ENCODE data around the gene FGFR4. TPM values are rescaled to one million over a fixed set of nuclear protein-coding genes. Genes with fewer than 3 reads are reported as not detected.

Gene FGFR4
- total RNA-seq, 4 donors from 2014 or later, result 15.3 to 86.2 (median 22.2) TPM

DNA sequence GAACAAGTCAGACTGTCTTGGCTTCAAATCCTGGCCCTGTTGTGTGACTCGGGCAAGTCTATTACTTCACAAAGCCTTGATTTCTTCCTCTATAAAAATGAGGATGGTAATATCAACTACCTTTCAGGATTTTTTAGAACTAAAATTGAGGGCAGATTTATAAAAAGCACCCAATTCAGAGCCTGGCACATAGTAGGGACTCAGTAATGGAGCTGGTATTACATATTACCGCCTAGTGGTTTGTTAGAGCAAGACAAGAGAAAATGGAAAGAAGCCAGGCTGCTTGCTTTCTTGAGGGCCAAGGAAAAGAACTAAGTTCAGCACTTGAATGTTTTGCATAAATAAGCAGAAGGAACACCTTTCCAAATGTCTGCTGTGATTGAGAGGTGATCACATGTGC is 44.8 kb upstream of the FGFR4 start:
- Histone ChIP-seq H3K36me3 (peaks cover 0 to 9% (median 3%) of the 10 kb centered on the region in 4 donors), H3K4me3 (no peak overlapping the region), H3K9me3 (no peaks in the 10 kb centered on the region), H3K27me3 (no peaks in the 10 kb centered on the region), H3K4me1 (peaks cover 0 to 4% (median 0%) of the 10 kb centered on the region in 4 donors), H3K27ac (no peak overlapping the region)
- 98 to 100% methylated on average over 1 to 2 of the region's 2 CpGs for WGBS, 2 donors (ENCODE audit: low coverage in 1 of 2)
- TF ChIP-seq EP300 (IDR thresholded peaks at IDR 0.05; ENCODE audit: low read depth) (no peak), POLR2AphosphoS5 (IDR thresholded peaks at IDR 0.05) (no peak), POLR2A (IDR thresholded peaks at IDR 0.05) (no peak)
- TF ChIP-seq, protein P1, sequence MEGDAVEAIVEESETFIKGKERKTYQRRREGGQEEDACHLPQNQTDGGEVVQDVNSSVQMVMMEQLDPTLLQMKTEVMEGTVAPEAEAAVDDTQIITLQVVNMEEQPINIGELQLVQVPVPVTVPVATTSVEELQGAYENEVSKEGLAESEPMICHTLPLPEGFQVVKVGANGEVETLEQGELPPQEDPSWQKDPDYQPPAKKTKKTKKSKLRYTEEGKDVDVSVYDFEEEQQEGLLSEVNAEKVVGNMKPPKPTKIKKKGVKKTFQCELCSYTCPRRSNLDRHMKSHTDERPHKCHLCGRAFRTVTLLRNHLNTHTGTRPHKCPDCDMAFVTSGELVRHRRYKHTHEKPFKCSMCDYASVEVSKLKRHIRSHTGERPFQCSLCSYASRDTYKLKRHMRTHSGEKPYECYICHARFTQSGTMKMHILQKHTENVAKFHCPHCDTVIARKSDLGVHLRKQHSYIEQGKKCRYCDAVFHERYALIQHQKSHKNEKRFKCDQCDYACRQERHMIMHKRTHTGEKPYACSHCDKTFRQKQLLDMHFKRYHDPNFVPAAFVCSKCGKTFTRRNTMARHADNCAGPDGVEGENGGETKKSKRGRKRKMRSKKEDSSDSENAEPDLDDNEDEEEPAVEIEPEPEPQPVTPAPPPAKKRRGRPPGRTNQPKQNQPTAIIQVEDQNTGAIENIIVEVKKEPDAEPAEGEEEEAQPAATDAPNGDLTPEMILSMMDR (IDR thresholded peaks at IDR 0.05), result no peak
- no peak for DNase-seq
- intact Hi-C loops (cut with DNase I; ENCODE audit: low total_unique reads) (no loop called here), in situ Hi-C loops (cut with MboI; ENCODE audit: low pct_ligation_motif_present in 1 of 4, low pct_unique_long_range_greater_than_20kb in 1 of 4, low sequenced_read_pairs in 3 of 4) (no loop called here)

DNA sequence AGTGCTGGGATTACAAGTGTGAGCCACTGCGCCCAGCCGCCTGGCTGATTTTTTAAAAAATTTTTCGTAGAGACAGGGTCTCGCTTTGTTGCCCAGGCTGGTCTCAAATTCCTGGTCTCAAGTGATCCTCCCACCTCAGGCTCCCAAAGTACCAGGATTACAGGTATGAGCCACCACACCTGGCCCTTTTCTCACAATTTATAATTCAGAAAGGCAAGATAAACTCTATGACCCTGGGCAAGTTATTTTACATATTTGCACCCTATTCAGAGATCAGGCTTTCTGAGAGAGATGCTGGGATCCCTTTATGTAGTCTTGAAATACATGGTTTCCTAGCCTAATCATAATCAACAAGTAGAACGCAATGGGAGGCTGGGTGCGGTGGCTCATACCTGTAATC is 43.6 kb upstream of the FGFR4 start:
- Histone ChIP-seq H3K36me3 (peaks cover 0 to 9% (median 3%) of the 10 kb centered on the region in 4 donors), H3K9me3 (no peaks in the 10 kb centered on the region), H3K4me3 (no peak overlapping the region), H3K27me3 (no peaks in the 10 kb centered on the region), H3K27ac (no peak overlapping the region), H3K4me1 (peaks cover 0 to 4% (median 0%) of the 10 kb centered on the region in 4 donors)
- intact Hi-C loops (cut with DNase I; ENCODE audit: low total_unique reads) (no loop called here), in situ Hi-C loops (cut with MboI; ENCODE audit: low pct_ligation_motif_present in 1 of 4, low pct_unique_long_range_greater_than_20kb in 1 of 4, low sequenced_read_pairs in 3 of 4) (no loop called here)
- WGBS, 2 donors (ENCODE audit: low coverage in 1 of 2), result 95 to 100% methylated on average over 4 to 6 of the region's 6 CpGs
- no peak for DNase-seq
- TF ChIP-seq POLR2A (IDR thresholded peaks at IDR 0.05) (no peak), EP300 (IDR thresholded peaks at IDR 0.05; ENCODE audit: low read depth) (no peak), POLR2AphosphoS5 (IDR thresholded peaks at IDR 0.05) (no peak)
- TF ChIP-seq, protein P1 (IDR thresholded peaks at IDR 0.05), result no peak

DNA sequence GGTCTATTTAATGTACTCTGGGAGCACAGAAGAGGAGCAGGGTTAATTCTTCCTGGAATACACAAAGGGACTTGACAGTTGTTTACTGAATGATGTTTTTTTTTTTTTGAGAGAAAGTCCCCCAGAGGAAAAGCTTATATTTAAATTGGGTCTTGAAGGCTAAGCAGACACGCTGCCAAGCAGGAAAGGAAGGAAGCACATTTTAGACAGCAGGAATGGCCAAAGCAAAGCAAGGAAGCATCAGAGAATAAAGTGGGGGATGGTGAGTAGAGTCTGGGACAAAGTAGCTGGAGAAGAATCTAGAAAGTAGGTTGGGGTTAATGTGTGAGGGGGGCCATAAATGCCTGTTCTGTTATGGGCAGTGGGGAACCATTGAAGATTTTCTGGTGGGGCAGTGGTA is 42.8 kb upstream of the FGFR4 start:
- no peaks in the 10 kb centered on the region for H3K9me3 ChIP-seq
- H3K4me3 ChIP-seq, result no peak overlapping the region
- no peak for DNase-seq
- H3K36me3 ChIP-seq, result peaks cover 0 to 9% (median 3%) of the 10 kb centered on the region in 4 donors
- 89 to 90% methylated on average over 1 of the region's 1 CpG for WGBS, 2 donors (ENCODE audit: low coverage in 1 of 2)
- intact Hi-C loops (cut with DNase I; ENCODE audit: low total_unique reads) (no loop called here), in situ Hi-C loops (cut with MboI; ENCODE audit: low pct_ligation_motif_present in 1 of 4, low pct_unique_long_range_greater_than_20kb in 1 of 4, low sequenced_read_pairs in 3 of 4) (no loop called here)
- H3K27ac ChIP-seq, result no peak overlapping the region
- no peaks in the 10 kb centered on the region for H3K27me3 ChIP-seq
- peaks cover 0 to 4% (median 0%) of the 10 kb centered on the region in 4 donors for H3K4me1 ChIP-seq
- TF ChIP-seq POLR2AphosphoS5 (IDR thresholded peaks at IDR 0.05), result no peak
- TF ChIP-seq, protein P1 (IDR thresholded peaks at IDR 0.05), result no peak
- TF ChIP-seq EP300 (IDR thresholded peaks at IDR 0.05; ENCODE audit: low read depth), result no peak
- TF ChIP-seq POLR2A (IDR thresholded peaks at IDR 0.05), result no peak

DNA sequence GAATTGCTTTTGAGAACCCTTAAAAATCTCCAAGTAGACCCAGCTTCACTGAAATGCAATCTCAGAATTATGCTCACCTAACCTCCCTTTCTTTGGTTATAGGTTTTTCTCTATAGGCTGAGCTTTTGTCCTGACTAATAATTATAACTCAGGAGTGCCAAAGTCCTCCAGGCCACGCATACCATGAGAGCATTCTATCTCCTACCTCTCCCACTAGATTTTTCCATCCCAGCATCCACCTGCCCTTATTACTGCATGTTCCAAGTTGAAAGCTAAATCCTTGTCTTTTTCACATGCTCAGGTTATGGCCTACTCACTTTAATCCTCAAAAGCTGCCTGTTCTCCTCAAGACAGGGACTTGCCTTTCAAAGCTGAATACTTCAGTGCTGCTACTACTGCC is 42.1 kb upstream of the FGFR4 start:
- in situ Hi-C loops (cut with MboI; ENCODE audit: low pct_ligation_motif_present in 1 of 4, low pct_unique_long_range_greater_than_20kb in 1 of 4, low sequenced_read_pairs in 3 of 4) (no loop called here), intact Hi-C loops (cut with DNase I; ENCODE audit: low total_unique reads) (no loop called here)
- DNase-seq, result no peak
- H3K9me3 ChIP-seq, result no peaks in the 10 kb centered on the region
- 76 to 100% methylated on average over 1 of the region's 1 CpG for WGBS, 2 donors (ENCODE audit: low coverage in 1 of 2)
- H3K27ac ChIP-seq, result no peak overlapping the region
- peaks cover 0 to 4% (median 0%) of the 10 kb centered on the region in 4 donors for H3K4me1 ChIP-seq
- TF ChIP-seq EP300 (IDR thresholded peaks at IDR 0.05; ENCODE audit: low read depth), result no peak
- TF ChIP-seq, protein P1 (IDR thresholded peaks at IDR 0.05), result no peak
- TF ChIP-seq POLR2AphosphoS5 (IDR thresholded peaks at IDR 0.05), result no peak
- no peak for TF ChIP-seq POLR2A (IDR thresholded peaks at IDR 0.05)
- H3K4me3 ChIP-seq, result no peak overlapping the region
- H3K27me3 ChIP-seq, result no peaks in the 10 kb centered on the region
- H3K36me3 ChIP-seq, result peaks cover 0 to 9% (median 3%) of the 10 kb centered on the region in 4 donors

All from transverse colon (tissue), 4 donors.